Activated naive CD8-positive, alpha-beta T cell treated with anti-CD3 and anti-CD28 coated beads for 36 hours (primary cell): ENCODE data around the gene PLEKHA4. TPM values are rescaled to one million over a fixed set of nuclear protein-coding genes. Genes with fewer than 3 reads are reported as not detected.
"Not testable (repeated sequence)": the region's sequence is repeated elsewhere in the genome, so short reads cannot be mapped to it uniquely, and the experiment has no call there.

Experiments used
- DNase-seq: peaks from one replicate; pipeline ENCODE4 v3.0.0; 2021
- H3K27ac Mint-ChIP-seq: one replicate; pipeline ENCODE4 v1.8.0; 2022; ENCODE audit warnings: mild to moderate bottlenecking, moderate library complexity, mixed read lengths
- H3K27me3 Mint-ChIP-seq: one replicate; pipeline ENCODE4 v1.8.0; 2022; ENCODE audit warnings: mild to moderate bottlenecking, mixed read lengths
- H3K36me3 Mint-ChIP-seq: one replicate; pipeline ENCODE4 v1.8.0; 2021; ENCODE audit warnings: mild to moderate bottlenecking, mixed read lengths
- H3K4me1 Mint-ChIP-seq: one replicate; pipeline ENCODE4 v1.8.0; 2021; ENCODE audit warnings: mixed read lengths
- H3K4me3 Mint-ChIP-seq: one replicate; pipeline ENCODE4 v1.8.0; 2022; ENCODE audit warnings: mild to moderate bottlenecking, moderate library complexity, mixed read lengths
- H3K9me3 Mint-ChIP-seq: one replicate; pipeline ENCODE4 v1.8.0; 2022; ENCODE audit warnings: mixed read lengths
- total RNA-seq, 2 experiments: library from RNA; stranded (reverse); gene quantifications; one replicate each; pipeline ENCODE4 v1.2.3, GENCODE V29; 2021

The PLEKHA4 gene, protein sequence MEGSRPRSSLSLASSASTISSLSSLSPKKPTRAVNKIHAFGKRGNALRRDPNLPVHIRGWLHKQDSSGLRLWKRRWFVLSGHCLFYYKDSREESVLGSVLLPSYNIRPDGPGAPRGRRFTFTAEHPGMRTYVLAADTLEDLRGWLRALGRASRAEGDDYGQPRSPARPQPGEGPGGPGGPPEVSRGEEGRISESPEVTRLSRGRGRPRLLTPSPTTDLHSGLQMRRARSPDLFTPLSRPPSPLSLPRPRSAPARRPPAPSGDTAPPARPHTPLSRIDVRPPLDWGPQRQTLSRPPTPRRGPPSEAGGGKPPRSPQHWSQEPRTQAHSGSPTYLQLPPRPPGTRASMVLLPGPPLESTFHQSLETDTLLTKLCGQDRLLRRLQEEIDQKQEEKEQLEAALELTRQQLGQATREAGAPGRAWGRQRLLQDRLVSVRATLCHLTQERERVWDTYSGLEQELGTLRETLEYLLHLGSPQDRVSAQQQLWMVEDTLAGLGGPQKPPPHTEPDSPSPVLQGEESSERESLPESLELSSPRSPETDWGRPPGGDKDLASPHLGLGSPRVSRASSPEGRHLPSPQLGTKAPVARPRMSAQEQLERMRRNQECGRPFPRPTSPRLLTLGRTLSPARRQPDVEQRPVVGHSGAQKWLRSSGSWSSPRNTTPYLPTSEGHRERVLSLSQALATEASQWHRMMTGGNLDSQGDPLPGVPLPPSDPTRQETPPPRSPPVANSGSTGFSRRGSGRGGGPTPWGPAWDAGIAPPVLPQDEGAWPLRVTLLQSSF
- 1 to 10 TPM; 5.8 to 7.6 TPM for total RNA-seq

DNA sequence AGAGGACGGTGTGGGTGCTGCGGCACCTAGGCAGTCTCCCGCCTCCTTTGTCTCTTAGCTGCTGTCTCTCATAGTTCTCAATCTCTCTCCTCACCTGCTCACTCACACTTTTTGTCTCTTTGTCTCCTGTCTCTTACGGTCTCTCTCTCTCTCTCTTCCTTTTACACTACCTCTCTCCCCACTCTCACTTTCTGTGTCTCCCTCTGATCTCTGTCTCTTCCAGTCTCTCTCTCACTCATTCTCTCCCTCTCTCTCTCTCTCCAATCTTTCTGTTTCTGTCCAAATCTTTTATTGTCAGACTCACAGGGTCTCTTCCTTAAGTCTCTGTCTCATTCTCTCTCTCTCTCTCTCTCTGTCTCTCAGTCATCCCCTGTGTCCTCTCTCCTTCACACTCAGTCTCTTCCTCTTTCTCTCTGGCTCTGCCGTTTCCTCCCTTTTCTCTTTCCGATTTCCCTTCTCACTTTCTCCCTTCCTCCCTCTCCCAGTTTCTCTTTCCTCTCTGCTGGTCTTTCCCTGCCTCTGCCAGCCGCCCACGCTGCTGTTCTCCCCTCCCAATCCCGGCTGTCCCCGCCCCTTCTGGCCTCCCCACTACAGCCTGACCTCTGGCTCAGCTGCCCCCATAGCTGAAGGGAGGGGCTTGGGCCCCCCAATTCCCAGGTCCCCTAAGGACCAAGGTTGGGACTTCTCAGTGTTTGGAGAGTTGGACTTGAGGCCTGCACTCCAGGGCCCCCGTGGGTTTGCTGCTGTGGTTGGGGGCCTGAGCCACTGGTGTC is at the start of gene PLEKHA4:
Gene PLEKHA4, minus strand, starts transcription at position 504 of the 773 bp plus-strand sequence. CDS start 997 bp downstream, outside the sequence.
- DNase-seq: no peak
- H3K9me3 Mint-ChIP-seq: no peaks in the 10 kb centered on the region
- no peak within 1 kb of the TSS for H3K27ac Mint-ChIP-seq
- no peak within 1 kb of the TSS for H3K4me3 Mint-ChIP-seq
- H3K27me3 Mint-ChIP-seq: no peaks in the 10 kb centered on the region
- peaks cover 14% of the 10 kb centered on the region for H3K4me1 Mint-ChIP-seq
- peaks cover 9% of the 10 kb centered on the region for H3K36me3 Mint-ChIP-seq

DNA sequence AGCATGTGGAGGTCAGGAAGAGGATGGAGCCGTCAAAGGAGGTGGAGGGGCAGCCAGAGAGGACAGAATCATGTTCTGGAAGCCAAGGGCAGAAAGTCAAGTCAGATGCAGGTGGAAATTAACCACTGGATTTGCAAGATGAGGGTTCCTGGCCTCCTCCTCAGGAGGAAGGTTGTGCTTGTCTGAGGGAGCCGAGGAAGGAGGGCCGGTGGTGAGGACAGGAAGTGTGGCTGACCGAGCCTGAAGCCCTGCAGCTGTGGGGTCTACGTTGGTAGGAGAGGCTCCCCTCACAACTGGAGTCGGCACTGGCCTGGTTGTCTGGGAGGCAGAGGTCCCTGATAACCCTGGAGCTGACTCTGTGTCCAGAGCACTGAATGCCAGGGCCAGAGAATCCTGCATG is 49.7 kb upstream of the PLEKHA4 start:
- Mint-ChIP-seq H3K9me3 (no peaks in the 10 kb centered on the region), H3K27ac (no peak overlapping the region), H3K4me1 (no peaks in the 10 kb centered on the region), H3K4me3 (no peak overlapping the region), H3K27me3 (no peaks in the 10 kb centered on the region), H3K36me3 (peaks cover 18% of the 10 kb centered on the region)
- no peak for DNase-seq

DNA sequence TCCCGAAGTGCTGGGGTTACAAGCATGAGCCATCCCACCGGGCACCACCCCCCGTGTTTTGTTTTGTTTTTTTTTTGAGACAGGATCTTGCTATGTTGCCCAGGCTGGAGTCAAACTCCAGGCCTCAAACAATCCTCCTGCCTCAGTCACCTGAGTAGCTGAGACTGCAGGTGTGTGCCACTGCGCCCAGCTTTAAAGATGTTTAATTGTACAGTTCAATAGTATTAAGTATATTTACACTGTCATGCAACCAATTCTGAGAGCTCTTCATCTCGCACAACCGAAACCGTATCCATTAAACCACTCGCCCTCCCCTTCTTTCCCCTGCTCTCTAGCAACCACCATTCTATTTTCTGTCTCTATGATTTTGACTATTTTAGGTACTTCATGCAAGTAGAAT is 47.3 kb upstream of the PLEKHA4 start:
- H3K4me3 Mint-ChIP-seq: no peak overlapping the region

DNA sequence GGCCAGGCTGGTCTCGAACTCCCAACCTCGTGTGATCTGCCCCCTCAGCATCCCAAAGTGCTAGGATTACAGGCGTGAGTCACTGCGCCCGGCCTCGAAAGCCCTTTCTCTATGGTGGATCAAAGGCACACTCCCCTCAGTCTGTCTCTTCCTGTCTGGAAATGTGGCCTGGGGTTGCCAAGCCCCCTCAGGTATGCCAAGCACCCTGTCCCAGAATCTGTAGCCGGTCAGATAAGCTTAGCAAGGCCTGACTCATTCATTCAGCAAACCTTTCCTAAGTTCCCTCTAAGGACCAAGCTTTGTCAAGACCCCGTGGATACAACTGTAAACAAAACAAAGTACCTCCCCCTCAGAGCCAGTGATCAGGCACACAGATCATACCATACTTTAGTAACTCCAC is 45.8 kb upstream of the PLEKHA4 start:
- peaks cover 41% of the 10 kb centered on the region for H3K36me3 Mint-ChIP-seq

More for the DNA sequence above, 47.3 kb upstream of the PLEKHA4 start:
- Mint-ChIP-seq H3K36me3 (peaks cover 33% of the 10 kb centered on the region), H3K27me3 (no peaks in the 10 kb centered on the region), H3K4me1 (no peaks in the 10 kb centered on the region), H3K27ac (no peak overlapping the region), H3K9me3 (no peaks in the 10 kb centered on the region)
- DNase-seq: no peak

DNA sequence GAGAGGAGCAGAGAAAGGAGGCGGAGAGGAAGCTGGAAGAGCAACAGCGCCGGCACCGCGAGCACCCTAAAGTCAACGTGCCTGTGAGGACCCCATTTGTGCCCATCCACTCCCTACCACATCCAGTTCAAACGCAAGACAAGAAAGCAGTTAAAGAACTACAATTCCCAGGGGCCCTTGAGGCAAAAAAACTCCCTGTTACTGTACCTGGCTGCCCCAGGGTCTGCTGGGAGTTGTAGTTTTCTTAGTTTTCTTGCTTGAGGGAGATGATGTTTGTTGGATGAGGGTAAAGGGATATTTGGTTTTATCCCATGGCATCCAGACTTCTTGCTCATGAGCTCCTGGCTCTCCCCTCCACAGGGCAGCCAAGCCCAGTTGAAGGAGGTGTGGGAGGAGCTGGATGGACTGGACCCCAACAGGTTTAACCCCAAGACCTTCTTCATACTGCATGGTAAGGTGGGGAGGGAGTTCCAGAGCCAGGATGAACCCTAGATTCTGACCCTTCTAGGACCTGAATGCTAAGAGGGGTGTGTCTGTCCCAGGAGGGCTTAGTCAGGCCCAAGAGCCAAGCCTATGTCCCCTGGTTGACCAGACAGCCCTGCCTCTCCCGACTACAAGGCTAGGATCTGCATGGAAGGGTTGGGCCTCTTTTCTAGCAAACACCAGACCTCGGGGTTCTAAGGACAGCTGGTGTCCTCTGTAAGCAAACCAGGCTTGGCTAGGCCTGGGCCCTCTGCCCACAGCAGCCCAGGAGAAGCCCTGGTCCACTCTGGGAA is 44.9 kb upstream of the PLEKHA4 start:
- no peak overlapping the region for H3K4me3 Mint-ChIP-seq
- H3K27ac Mint-ChIP-seq: no peak overlapping the region
- no peaks in the 10 kb centered on the region for H3K9me3 Mint-ChIP-seq

More for the DNA sequence above, 45.8 kb upstream of the PLEKHA4 start:
- Mint-ChIP-seq H3K27me3 (no peaks in the 10 kb centered on the region), H3K27ac (no peak overlapping the region), H3K4me1 (no peaks in the 10 kb centered on the region), H3K9me3 (no peaks in the 10 kb centered on the region), H3K4me3 (no peak overlapping the region)
- DNase-seq: no peak

DNA sequence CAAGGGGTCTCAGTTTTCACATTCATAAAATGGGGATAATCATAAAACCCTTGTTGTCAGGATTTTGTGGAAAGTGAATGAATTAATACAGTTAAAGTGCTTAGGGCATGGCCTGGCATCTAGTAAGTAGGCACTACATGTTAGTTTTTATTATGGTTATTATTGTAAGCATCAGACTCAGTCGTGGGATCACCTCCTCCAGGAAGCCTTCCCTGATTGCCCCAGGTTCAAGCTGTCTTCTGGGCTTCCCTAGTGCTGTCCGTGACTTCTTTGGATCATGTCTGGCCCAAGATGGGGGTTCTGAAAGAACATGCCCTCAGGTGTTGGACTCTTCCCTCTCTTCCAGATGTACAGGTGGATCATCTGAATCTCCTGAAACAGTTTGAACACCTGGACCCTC is 42.4 kb upstream of the PLEKHA4 start:
- no peak for DNase-seq
- no peak overlapping the region for H3K27ac Mint-ChIP-seq
- H3K27me3 Mint-ChIP-seq: no peaks in the 10 kb centered on the region
- H3K4me1 Mint-ChIP-seq: no peaks in the 10 kb centered on the region
- H3K9me3 Mint-ChIP-seq: no peaks in the 10 kb centered on the region
- H3K36me3 Mint-ChIP-seq: peaks cover 43% of the 10 kb centered on the region
- no peak overlapping the region for H3K4me3 Mint-ChIP-seq

More for the DNA sequence above, 44.9 kb upstream of the PLEKHA4 start:
- peaks cover 35% of the 10 kb centered on the region for H3K36me3 Mint-ChIP-seq
- no peaks in the 10 kb centered on the region for H3K4me1 Mint-ChIP-seq
- H3K27me3 Mint-ChIP-seq: no peaks in the 10 kb centered on the region
- no peak for DNase-seq

DNA sequence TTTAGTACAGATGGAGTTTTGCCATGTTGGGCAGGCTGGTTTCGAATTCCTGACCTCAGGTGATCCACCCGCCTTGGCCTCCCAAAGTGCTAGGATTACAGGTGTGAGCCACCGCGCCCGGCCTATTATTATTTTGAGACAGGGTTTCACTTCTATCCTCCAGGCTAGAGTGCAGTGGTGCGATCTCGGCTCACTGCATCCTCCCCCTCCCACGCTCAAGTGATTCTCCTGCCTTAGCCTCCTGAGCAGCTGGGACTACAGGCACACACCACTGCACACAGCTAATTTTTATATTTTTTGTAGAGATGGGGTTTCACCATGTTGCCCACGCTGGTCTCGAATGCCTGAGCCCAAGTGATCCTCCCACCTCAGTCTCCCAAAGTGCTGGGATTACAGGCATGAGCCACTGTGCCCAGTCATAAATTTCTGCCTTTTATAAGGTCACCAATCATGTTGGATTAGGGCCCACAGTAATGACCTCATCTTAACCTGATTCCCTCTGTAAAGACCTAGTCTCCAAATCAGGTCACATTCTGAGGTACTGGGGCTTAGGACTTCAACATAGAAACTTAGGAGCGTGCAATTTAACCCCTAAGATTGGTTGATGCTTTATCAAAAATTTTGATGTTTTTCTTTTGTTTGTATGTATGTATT is 41.1 kb upstream of the PLEKHA4 start:
- H3K4me1 Mint-ChIP-seq, H3K27ac Mint-ChIP-seq, H3K4me3 Mint-ChIP-seq, H3K9me3 Mint-ChIP-seq, H3K27me3 Mint-ChIP-seq, DNase-seq: not testable (repeated sequence)
- H3K36me3 Mint-ChIP-seq: peaks cover 53% of the 10 kb centered on the region

DNA sequence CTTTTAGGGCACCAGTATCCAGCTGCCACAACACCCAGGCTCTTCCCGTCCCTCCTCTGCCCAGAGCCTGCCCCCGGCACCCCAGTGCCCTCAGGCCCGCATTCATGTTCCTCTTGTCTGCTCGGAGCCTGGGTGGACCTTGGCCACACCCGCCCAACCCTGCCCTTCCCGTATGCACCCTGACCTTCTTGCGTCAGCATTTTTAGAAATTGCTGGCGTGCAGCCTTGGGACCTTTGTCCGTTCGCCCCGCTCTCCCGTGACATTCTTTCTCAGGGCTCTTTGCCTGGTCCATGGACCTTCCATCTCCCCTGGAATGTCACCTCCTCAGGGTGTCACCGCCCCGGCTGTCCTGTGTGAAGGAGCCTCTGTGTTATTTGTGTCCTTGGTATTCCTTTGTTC is 39.3 kb upstream of the PLEKHA4 start:
- Mint-ChIP-seq H3K4me3 (no peak overlapping the region), H3K36me3 (peaks cover 49% of the 10 kb centered on the region), H3K27ac (no peak overlapping the region)

DNA sequence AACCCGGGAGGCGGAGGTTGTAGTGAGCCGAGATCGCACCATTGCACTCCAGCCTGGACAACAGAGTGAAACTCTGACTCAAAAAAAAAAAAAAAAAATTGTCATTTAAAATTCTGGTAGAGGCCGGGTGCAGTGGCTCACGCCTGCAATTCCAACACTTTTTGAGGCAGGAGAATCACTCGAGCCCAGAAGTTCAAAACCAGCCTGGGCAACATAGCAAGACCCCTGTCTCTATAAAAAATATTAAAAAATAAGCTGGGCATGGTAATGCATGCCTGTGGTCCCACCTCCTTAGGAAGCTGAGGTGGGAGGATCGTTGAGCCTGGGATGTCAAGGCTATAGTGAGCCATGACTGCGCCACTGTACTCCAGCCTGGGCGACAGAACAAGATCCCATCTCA is 37.9 kb upstream of the PLEKHA4 start:
- peaks cover 49% of the 10 kb centered on the region for H3K36me3 Mint-ChIP-seq
- H3K27ac Mint-ChIP-seq: no peak overlapping the region
- no peak overlapping the region for H3K4me3 Mint-ChIP-seq
- no peaks in the 10 kb centered on the region for H3K9me3 Mint-ChIP-seq
- no peaks in the 10 kb centered on the region for H3K27me3 Mint-ChIP-seq
- peaks cover 10% of the 10 kb centered on the region for H3K4me1 Mint-ChIP-seq
- no peak for DNase-seq

More for the DNA sequence above, 39.3 kb upstream of the PLEKHA4 start:
- Mint-ChIP-seq H3K27me3 (no peaks in the 10 kb centered on the region), H3K4me1 (peaks cover under 1% of the 10 kb centered on the region), H3K9me3 (no peaks in the 10 kb centered on the region)
- no peak for DNase-seq

DNA sequence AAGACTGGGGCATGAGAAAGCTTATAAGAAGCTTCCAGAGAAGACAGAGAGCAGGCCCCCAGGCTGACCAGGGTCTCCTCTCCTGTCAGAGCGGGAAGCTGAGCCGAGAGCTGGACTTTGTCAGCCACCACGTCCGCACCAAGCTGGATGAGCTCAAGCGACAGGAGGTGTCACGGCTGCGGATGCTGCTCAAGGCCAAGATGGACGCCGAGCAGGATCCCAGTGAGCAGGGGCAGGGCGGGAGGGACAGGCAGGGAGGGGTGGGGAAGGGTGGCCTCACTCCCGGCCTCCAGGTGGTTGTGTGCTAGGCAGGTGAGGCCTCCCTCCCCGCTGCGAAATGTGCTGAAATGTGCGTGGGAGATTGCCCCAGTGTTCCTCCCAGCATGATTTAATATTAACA is 37.2 kb upstream of the PLEKHA4 start:
- H3K4me1 Mint-ChIP-seq: peaks cover 15% of the 10 kb centered on the region
- no peaks in the 10 kb centered on the region for H3K9me3 Mint-ChIP-seq
- no peak for DNase-seq
- H3K36me3 Mint-ChIP-seq: peaks cover 51% of the 10 kb centered on the region
- H3K27me3 Mint-ChIP-seq: no peaks in the 10 kb centered on the region
- no peak overlapping the region for H3K4me3 Mint-ChIP-seq
- no peak overlapping the region for H3K27ac Mint-ChIP-seq

DNA sequence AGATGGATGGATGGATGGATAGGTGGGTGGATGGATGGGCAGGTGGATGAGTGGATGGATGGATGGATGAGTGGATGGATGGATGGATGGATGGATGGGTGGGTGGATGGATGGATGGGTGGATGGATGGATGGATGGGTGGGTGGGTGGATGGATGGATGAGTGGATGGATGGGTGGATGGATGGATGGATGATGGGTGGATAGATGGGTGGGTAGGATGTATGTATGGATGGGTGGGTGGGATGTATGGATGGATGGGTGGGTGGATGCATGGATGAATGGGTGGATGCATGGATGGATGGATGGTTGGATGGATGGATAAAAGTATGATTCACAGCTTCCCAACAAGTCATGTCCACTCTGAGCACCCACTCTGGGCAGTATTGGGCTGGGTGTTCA is 35.4 kb upstream of the PLEKHA4 start:
- H3K27ac Mint-ChIP-seq, DNase-seq, H3K4me3 Mint-ChIP-seq, H3K9me3 Mint-ChIP-seq, H3K27me3 Mint-ChIP-seq: not testable (repeated sequence)
- peaks cover 22% of the 10 kb centered on the region for H3K4me1 Mint-ChIP-seq
- peaks cover 48% of the 10 kb centered on the region for H3K36me3 Mint-ChIP-seq

DNA sequence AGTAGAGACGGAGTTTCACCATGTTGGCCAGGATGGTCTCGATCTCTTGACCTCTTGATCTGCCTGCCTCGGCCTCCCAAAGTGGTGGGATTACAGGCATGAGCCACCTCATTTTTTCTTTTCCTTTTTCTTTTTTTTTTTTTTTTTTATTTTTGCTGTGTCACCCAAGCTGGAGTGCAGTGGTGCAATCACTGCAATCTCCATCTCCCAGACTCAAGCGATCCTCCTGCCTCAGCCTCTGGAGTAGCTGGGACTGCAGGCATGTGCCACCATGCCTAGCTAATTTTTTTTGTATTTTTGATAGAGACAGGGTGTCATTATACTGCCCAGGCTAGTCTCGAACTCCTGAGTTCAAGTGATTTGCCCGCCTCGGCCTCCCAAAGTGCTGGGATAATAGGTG is 33.9 kb upstream of the PLEKHA4 start:
- Mint-ChIP-seq H3K4me1 (peaks cover 22% of the 10 kb centered on the region), H3K36me3 (peaks cover 44% of the 10 kb centered on the region), H3K27ac (peak overlapping the region; percentile 39)
- not testable (repeated sequence) for H3K4me3 Mint-ChIP-seq, H3K9me3 Mint-ChIP-seq, DNase-seq, H3K27me3 Mint-ChIP-seq

DNA sequence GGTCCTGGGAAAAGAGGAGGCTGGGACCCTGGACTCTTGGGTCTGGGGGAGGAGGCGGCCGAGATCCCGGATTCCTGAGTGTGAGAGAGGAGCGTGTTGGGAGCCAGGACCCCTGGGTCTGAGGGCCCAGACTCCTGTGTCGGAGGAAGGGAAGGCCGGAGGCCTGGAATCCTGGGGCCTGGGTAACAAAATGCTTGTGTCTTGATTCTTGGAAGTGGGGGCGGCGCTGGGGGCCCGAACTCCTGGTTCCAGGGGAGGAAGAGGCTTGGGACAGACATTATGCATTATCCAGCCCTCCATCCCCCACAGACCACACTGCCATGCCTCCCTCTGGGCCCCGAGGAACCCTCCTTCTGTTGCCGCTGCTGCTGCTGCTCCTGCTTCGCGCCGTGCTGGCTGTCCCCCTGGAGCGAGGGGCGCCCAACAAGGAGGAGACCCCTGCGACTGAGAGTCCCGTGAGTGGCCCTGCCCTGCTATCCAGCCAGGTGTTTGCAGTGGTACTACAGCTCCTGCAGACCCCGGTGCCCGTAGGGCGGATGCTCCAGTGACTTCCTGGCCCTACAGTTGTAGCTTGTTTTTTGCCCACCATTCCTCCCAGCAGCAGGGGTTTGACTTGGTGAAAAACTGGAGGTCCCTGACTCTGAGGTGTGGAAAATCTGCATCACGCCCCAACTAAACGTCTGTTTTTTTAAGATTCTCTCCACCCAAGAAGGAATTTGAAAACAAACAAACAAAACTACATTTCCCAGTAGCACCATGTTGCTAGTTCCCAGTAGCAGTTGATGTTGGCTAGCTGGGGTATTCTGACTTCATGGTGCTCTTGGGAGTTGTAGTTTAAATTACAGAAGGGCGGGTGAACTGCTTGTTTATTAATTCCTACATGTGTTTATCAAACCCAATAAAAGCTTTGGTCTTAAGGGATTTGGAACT is 32.3 kb upstream of the PLEKHA4 start:
- Mint-ChIP-seq H3K27ac (peak overlapping the region; percentile 98), H3K9me3 (no peaks in the 10 kb centered on the region), H3K27me3 (peaks cover 6% of the 10 kb centered on the region), H3K4me1 (peaks cover 29% of the 10 kb centered on the region), H3K4me3 (peak overlapping the region; percentile 97), H3K36me3 (peaks cover 37% of the 10 kb centered on the region)
- DNase-seq: peak; percentile 21
